ENCODE measurements around the gene SLC24A3. TPM values are rescaled to one million over a fixed set of nuclear protein-coding genes. Genes with fewer than 3 reads are reported as not detected.

SLC24A3 gene
- total RNA-seq, 2 donors from 2014 or later, result not detected

DNA sequence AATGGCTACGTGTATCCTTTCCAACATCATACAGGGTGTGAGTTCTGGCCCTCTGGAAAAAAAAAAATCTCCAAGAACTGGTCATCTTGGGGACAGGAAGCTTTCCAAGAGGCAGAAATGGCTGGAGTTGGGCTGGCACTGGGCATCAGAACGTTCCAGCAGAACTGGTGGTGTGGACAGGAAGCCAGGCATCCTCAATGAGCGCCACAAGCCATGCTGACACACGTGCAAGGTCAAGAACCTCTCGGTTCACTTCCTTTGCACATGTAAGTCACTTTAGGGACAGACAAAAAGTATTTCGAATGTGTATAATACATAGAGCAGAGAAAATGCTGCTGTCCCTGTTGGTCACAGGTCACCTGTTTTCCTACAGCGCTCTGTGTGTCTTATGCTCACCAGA, 518.3 kb downstream of the SLC24A3 start:
- H3K9me3 Mint-ChIP-seq, result no peaks in the 10 kb centered on the region
- no peak overlapping the region for H3K4me3 Mint-ChIP-seq
- no peaks in the 10 kb centered on the region for H3K27me3 Mint-ChIP-seq
- no peak for ATAC-seq (replicated peaks)
- H3K27ac Mint-ChIP-seq, result no peak overlapping the region
- no peaks in the 10 kb centered on the region for H3K4me1 Mint-ChIP-seq
- H3K36me3 Mint-ChIP-seq (ENCODE audit: low read depth), result no peaks in the 10 kb centered on the region

GRCh38 chr20:19734811-19735210, 522.4 kb downstream of the SLC24A3 start:
- Mint-ChIP-seq H3K4me1 (no peaks in the 10 kb centered on the region), H3K9me3 (no peaks in the 10 kb centered on the region), H3K27me3 (no peaks in the 10 kb centered on the region), H3K27ac (no peak overlapping the region), H3K4me3 (no peak overlapping the region), H3K36me3 (ENCODE audit: low read depth) (no peaks in the 10 kb centered on the region)
- no peak for ATAC-seq (replicated peaks)

DNA sequence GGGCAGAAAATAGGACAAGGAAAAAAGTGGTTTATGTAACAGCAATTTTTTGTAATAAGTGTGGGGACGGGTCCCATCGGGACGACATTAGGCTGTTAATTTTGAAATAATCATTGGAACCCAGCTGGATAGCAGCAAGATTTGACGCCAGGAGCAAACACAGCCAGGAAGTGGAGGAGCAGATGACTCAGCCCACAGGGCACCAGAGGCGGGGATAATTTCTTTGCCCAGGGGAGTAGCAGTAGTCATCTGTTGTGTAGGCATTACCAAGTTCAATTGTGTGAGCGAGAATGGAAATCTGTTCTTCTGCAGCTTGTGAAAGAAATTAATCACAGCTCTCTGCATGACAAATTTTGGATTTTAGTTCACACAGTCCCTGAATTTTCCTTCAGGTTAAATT, 523.0 kb downstream of the SLC24A3 start:
- no peaks in the 10 kb centered on the region for H3K4me1 Mint-ChIP-seq
- H3K9me3 Mint-ChIP-seq, result no peaks in the 10 kb centered on the region
- no peak overlapping the region for H3K27ac Mint-ChIP-seq
- ATAC-seq (replicated peaks), result peak; percentile 76
- no peaks in the 10 kb centered on the region for H3K27me3 Mint-ChIP-seq
- no peaks in the 10 kb centered on the region for H3K36me3 Mint-ChIP-seq (ENCODE audit: low read depth)
- no peak overlapping the region for H3K4me3 Mint-ChIP-seq

GRCh38 chr20:19737025-19737424, 524.6 kb downstream of the SLC24A3 start:
- Mint-ChIP-seq H3K9me3 (no peaks in the 10 kb centered on the region), H3K36me3 (ENCODE audit: low read depth) (no peaks in the 10 kb centered on the region), H3K4me3 (no peak overlapping the region), H3K27ac (no peak overlapping the region), H3K4me1 (no peaks in the 10 kb centered on the region), H3K27me3 (peaks cover 14% of the 10 kb centered on the region)
- ATAC-seq (replicated peaks), result peak; percentile 89

DNA sequence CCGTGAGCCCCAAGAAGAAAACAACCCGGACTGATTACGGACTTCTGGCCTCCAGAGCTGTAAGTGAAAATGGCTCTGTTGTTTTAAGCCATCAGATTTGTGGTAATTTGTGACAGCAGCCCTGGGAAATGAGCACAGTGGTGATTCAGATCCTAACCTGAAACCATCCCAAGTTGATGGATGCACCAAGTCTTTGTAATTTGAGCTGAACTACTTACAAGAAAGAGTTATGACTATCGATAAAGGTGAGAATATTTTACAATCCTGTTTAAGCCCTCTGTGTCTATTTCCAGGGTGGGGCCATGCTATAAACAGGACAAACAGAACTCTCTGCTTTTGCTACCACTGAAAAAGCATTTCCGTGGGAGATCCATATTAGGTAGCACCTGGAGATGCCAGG, 526.5 kb downstream of the SLC24A3 start:
- ATAC-seq (replicated peaks), result no peak
- no peaks in the 10 kb centered on the region for H3K9me3 Mint-ChIP-seq
- no peaks in the 10 kb centered on the region for H3K4me1 Mint-ChIP-seq
- no peaks in the 10 kb centered on the region for H3K36me3 Mint-ChIP-seq (ENCODE audit: low read depth)
- peaks cover 14% of the 10 kb centered on the region for H3K27me3 Mint-ChIP-seq
- no peak overlapping the region for H3K4me3 Mint-ChIP-seq
- no peak overlapping the region for H3K27ac Mint-ChIP-seq

DNA sequence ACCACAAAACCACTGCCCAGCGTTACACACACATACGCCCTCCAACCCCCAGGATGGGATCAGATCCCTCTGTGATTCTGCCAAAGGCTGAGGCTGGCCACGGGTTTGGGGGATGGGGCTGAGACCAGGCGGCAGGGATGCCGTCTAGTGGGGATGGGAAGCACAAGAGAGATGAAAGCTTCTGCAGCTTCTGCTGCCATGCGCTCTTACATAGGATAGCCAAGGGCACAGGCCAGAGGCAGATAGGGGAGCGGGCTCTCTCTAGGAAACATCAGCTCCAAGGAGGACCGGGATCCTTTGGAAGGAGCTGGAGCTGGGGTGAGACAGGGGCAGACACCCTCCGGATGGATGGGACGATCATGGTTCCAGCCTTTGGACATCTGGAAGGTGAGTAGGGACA, 526.9 kb downstream of the SLC24A3 start:
- Mint-ChIP-seq H3K27me3 (peaks cover 14% of the 10 kb centered on the region), H3K9me3 (no peaks in the 10 kb centered on the region), H3K27ac (no peak overlapping the region), H3K4me3 (no peak overlapping the region), H3K36me3 (ENCODE audit: low read depth) (no peaks in the 10 kb centered on the region), H3K4me1 (no peaks in the 10 kb centered on the region)
- no peak for ATAC-seq (replicated peaks)

DNA sequence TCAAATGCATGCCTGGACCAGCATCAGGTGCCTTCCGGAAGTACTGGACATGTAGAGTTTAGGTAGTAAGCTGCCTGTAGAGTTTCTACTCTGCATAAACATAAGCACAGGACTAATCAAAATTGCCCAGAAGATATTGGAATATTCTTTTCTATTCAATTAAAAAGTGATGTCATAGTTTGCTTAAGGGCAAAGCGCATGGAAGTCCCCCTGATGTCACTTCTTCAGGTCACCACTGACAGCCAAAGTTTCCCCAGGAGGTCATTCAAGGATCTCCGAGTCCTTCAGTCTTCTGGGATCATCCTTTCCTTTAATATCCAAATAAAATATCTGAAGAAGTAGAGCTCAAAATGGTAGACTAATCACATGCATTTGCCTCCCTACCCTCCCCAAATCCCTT, 528.1 kb downstream of the SLC24A3 start:
- Mint-ChIP-seq H3K27me3 (peaks cover 14% of the 10 kb centered on the region), H3K36me3 (ENCODE audit: low read depth) (no peaks in the 10 kb centered on the region)

DNA sequence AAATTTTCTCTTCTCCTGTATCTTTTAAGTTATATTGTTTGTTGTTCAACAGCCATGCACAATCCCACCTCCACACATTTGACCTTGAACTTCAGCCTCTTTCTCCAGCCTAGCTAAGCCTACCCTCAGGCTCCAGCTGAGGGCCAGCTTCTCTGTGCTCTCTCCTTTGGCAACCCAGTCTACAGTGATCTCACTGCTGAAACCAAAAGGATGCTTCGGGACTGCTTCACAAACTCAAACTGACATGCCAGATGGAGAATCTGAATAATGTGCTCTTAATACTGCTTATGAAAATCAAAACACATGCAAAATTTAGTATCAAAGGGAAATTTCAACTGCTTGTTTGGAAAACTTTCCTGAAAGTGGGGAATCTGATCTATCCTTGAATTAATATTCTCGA, 529.5 kb downstream of the SLC24A3 start:
- no peaks in the 10 kb centered on the region for H3K4me1 Mint-ChIP-seq
- H3K4me3 Mint-ChIP-seq, result no peak overlapping the region
- peaks cover 14% of the 10 kb centered on the region for H3K27me3 Mint-ChIP-seq
- peaks cover 4% of the 10 kb centered on the region for H3K9me3 Mint-ChIP-seq
- H3K36me3 Mint-ChIP-seq (ENCODE audit: low read depth), result no peaks in the 10 kb centered on the region
- no peak overlapping the region for H3K27ac Mint-ChIP-seq
- no peak for ATAC-seq (replicated peaks)

More for the DNA sequence above, 528.1 kb downstream of the SLC24A3 start:
- H3K4me1 Mint-ChIP-seq, result no peaks in the 10 kb centered on the region
- ATAC-seq (replicated peaks), result no peak
- H3K4me3 Mint-ChIP-seq, result no peak overlapping the region
- no peak overlapping the region for H3K27ac Mint-ChIP-seq
- peaks cover 4% of the 10 kb centered on the region for H3K9me3 Mint-ChIP-seq

DNA sequence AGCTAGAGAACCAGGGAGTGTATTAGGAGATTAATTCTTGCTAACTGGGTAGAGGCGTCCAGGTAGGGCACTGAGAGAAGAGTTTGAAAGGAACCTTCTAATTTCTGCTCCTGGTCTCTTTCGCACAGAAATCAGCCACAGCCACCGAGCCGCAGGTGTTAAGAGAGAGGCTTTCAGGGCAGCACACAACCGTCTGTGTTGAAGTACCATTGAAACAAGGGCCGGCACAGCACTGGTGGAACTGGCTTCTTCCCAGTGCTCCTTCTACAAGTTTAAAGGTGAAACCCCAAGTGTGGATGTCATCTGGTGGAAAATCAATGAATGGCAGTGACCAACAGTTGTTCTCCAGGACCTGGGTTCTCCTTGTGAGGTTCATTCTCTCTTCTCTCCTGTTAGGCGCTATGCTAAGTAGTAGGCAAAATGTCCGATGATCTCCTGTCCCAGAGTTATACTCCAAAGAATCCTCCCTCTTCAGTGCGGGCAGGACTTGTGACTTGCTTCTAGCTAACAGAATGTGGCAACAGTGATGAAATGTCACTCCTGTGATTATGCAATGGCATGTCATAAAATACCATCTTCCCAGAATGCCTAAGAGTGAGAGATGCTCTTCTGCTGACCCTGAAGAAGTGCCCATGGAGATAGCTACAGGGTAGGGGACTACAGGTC, 530.7 kb downstream of the SLC24A3 start:
- H3K4me1 Mint-ChIP-seq, result no peaks in the 10 kb centered on the region
- no peaks in the 10 kb centered on the region for H3K36me3 Mint-ChIP-seq (ENCODE audit: low read depth)

GRCh38 chr20:19743640-19743995, 531.2 kb downstream of the SLC24A3 start:
- ATAC-seq (replicated peaks), result no peak
- Mint-ChIP-seq H3K4me1 (no peaks in the 10 kb centered on the region), H3K27ac (no peak overlapping the region), H3K36me3 (ENCODE audit: low read depth) (no peaks in the 10 kb centered on the region), H3K27me3 (peaks cover 20% of the 10 kb centered on the region), H3K9me3 (peaks cover 4% of the 10 kb centered on the region), H3K4me3 (no peak overlapping the region)

More for the DNA sequence above, 530.7 kb downstream of the SLC24A3 start:
- no peak overlapping the region for H3K4me3 Mint-ChIP-seq
- H3K27me3 Mint-ChIP-seq, result peaks cover 20% of the 10 kb centered on the region
- no peak overlapping the region for H3K27ac Mint-ChIP-seq
- no peak for ATAC-seq (replicated peaks)
- H3K9me3 Mint-ChIP-seq, result peaks cover 4% of the 10 kb centered on the region

DNA sequence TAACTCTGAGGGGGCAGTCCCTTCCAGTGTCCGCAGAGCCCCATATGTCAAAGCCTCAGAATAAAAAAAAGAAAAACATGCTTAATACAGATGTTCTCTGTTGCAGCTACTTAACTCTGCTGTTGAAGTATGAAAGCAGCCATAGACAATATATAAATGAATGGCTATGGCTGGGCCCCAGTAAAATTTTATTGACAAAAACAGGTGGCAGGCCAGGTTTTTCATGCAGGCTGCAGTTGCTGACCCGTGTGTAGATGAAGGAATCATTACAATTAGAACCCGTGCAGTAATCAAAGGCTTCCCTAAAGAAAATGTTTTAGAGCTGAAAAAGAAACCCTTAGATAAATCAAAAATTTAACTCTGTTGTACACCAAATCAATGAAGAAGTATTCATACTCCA, 532.7 kb downstream of the SLC24A3 start:
- Mint-ChIP-seq H3K36me3 (ENCODE audit: low read depth) (no peaks in the 10 kb centered on the region), H3K27ac (no peak overlapping the region), H3K27me3 (peaks cover 20% of the 10 kb centered on the region), H3K9me3 (peaks cover 4% of the 10 kb centered on the region), H3K4me3 (no peak overlapping the region), H3K4me1 (no peaks in the 10 kb centered on the region)
- ATAC-seq (replicated peaks), result no peak

DNA sequence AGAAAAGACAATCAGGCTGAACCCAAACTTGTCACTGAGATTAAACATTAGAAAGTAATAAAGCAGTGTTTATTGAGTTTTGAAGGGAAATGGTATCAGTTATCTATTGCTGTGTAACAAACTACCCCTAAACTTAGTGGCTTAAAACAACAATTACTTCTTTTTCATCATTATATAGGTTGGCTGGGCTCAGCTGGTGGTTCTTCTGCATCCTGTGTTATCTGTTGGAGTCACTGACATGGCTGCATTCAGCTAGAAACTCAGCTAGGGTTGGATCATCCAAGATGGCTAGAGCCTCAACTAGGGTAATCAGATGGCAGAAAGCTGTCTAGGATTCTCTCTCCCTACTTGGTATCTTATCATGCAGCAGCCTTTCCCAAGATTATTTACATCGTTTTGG, 533.1 kb downstream of the SLC24A3 start:
- Mint-ChIP-seq H3K27me3 (peaks cover 20% of the 10 kb centered on the region), H3K4me3 (no peak overlapping the region), H3K27ac (no peak overlapping the region), H3K36me3 (ENCODE audit: low read depth) (no peaks in the 10 kb centered on the region), H3K9me3 (peaks cover 4% of the 10 kb centered on the region), H3K4me1 (no peaks in the 10 kb centered on the region)
- ATAC-seq (replicated peaks), result no peak

GRCh38 chr20:19746396-19746795, 534.0 kb downstream of the SLC24A3 start:
- no peak for ATAC-seq (replicated peaks)
- Mint-ChIP-seq H3K36me3 (ENCODE audit: low read depth) (no peaks in the 10 kb centered on the region), H3K4me1 (no peaks in the 10 kb centered on the region), H3K4me3 (no peak overlapping the region), H3K27me3 (peaks cover 15% of the 10 kb centered on the region), H3K9me3 (peaks cover 4% of the 10 kb centered on the region), H3K27ac (no peak overlapping the region)

DNA sequence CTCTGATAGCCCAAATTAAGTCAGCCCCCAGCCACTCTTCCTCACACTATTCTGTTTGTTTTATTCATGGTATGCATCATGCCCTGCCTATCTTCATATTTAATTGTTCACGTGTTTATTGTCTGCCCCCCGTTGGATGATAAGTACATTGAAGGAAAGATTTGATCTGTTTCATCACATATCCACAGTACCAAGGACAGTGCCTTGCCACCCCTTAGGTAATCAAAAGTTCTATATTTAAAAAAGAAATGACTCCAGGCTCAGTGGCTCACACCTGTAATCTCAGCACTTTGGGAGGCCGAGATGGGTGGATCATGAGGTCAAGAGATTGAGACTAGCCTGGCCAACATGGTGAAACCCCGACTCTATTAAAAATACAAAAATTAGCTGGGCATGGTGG, 535.5 kb downstream of the SLC24A3 start:
- H3K36me3 Mint-ChIP-seq (ENCODE audit: low read depth), result no peaks in the 10 kb centered on the region
- no peak for ATAC-seq (replicated peaks)
- H3K4me3 Mint-ChIP-seq, result no peak overlapping the region
- H3K4me1 Mint-ChIP-seq, result no peaks in the 10 kb centered on the region
- H3K9me3 Mint-ChIP-seq, result peaks cover 4% of the 10 kb centered on the region
- H3K27ac Mint-ChIP-seq, result no peak overlapping the region
- peaks cover 10% of the 10 kb centered on the region for H3K27me3 Mint-ChIP-seq

GRCh38 chr20:19748681-19749080, 536.2 kb downstream of the SLC24A3 start:
- Mint-ChIP-seq H3K36me3 (ENCODE audit: low read depth) (no peaks in the 10 kb centered on the region), H3K27me3 (peaks cover 17% of the 10 kb centered on the region), H3K9me3 (peaks cover 4% of the 10 kb centered on the region), H3K4me1 (no peaks in the 10 kb centered on the region), H3K27ac (no peak overlapping the region), H3K4me3 (no peak overlapping the region)
- ATAC-seq (replicated peaks), result no peak

DNA sequence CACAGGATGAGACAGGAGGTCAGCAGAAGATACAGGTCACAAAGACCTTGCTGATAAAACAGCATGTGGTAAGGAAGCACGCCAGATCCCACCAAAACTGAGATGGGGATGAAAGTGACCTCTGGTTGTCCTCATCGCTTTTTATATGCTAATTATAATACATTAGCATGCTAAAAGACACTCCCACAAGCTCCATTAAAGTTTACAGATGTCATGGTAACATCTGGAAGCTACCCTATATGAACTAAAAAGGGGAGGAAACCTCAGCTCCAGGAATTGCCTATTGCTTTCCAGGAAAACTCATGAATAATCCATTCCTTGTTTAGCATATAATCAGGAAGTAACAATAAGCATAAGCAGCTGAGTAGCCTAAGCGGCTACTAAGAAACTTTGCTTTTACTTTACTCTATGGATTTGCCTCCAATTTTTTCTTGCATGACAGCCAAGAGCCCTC, 537.2 kb downstream of the SLC24A3 start:
- Mint-ChIP-seq H3K36me3 (ENCODE audit: low read depth) (no peaks in the 10 kb centered on the region), H3K27me3 (peaks cover 20% of the 10 kb centered on the region), H3K27ac (no peak overlapping the region), H3K4me1 (no peaks in the 10 kb centered on the region), H3K4me3 (no peak overlapping the region), H3K9me3 (peaks cover 1% of the 10 kb centered on the region)
- no peak for ATAC-seq (replicated peaks)
